ENCODE results near the gene POPDC2. TPM values are rescaled to one million over a fixed set of nuclear protein-coding genes. Genes with fewer than 3 reads are reported as not detected.

POPDC2 gene
- total RNA-seq, 1 donor from 2014 or later, result 1.2 TPM

- Mint-ChIP-seq H3K27me3 (ENCODE audit: insufficient read depth) (no peaks in the 10 kb centered on the region), H3K36me3 (ENCODE audit: low read depth) (peaks cover 5% of the 10 kb centered on the region), H3K4me1 (ENCODE audit: low read depth) (peaks cover 11% of the 10 kb centered on the region), H3K4me3 (no peak overlapping the region), H3K27ac (no peak overlapping the region), H3K9me3 (no peaks in the 10 kb centered on the region)
- no peak for DNase-seq (ENCODE audit: low spot score)
- intact Hi-C loops (cut with micrococcal nuclease), result no loop called here
Measured at GRCh38 chr3:119663885-119664284, 3.5 kb upstream of the POPDC2 start.

GRCh38 chr3:119662604-119663373 lies 2.4 kb upstream of the POPDC2 start:
- Mint-ChIP-seq H3K27ac (no peak overlapping the region), H3K4me1 (ENCODE audit: low read depth) (peaks cover 17% of the 10 kb centered on the region), H3K9me3 (no peaks in the 10 kb centered on the region), H3K27me3 (ENCODE audit: insufficient read depth) (no peaks in the 10 kb centered on the region), H3K4me3 (no peak overlapping the region), H3K36me3 (ENCODE audit: low read depth) (peaks cover 5% of the 10 kb centered on the region)
- intact Hi-C loops (cut with micrococcal nuclease), result no loop called here
- DNase-seq (ENCODE audit: low spot score), result no peak

GRCh38 chr3:119659606-119660291 lies 640 bp downstream of the POPDC2 start:
- DNase-seq (ENCODE audit: low spot score), result no peak
- H3K27me3 Mint-ChIP-seq (ENCODE audit: insufficient read depth), result no peaks in the 10 kb centered on the region
- no peak overlapping the region for H3K4me3 Mint-ChIP-seq
- H3K36me3 Mint-ChIP-seq (ENCODE audit: low read depth), result peaks cover 1% of the 10 kb centered on the region
- H3K27ac Mint-ChIP-seq, result no peak overlapping the region
- no peaks in the 10 kb centered on the region for H3K9me3 Mint-ChIP-seq
- H3K4me1 Mint-ChIP-seq (ENCODE audit: low read depth), result peaks cover 22% of the 10 kb centered on the region
- intact Hi-C loops (cut with micrococcal nuclease), result no loop called here

- DNase-seq (ENCODE audit: low spot score), result no peak
- intact Hi-C loops (cut with micrococcal nuclease), result no loop called here
- Mint-ChIP-seq H3K27me3 (ENCODE audit: insufficient read depth) (no peaks in the 10 kb centered on the region), H3K27ac (no peak overlapping the region), H3K9me3 (no peaks in the 10 kb centered on the region), H3K36me3 (ENCODE audit: low read depth) (peaks cover 1% of the 10 kb centered on the region), H3K4me1 (ENCODE audit: low read depth) (peaks cover 22% of the 10 kb centered on the region), H3K4me3 (no peak overlapping the region)
Measured at GRCh38 chr3:119658994-119659393, 1.4 kb downstream of the POPDC2 start.

GRCh38 chr3:119657887-119658702 lies 2.3 kb downstream of the POPDC2 start:
- Mint-ChIP-seq H3K9me3 (no peaks in the 10 kb centered on the region), H3K27me3 (ENCODE audit: insufficient read depth) (no peaks in the 10 kb centered on the region), H3K4me3 (no peak overlapping the region), H3K4me1 (ENCODE audit: low read depth) (peaks cover 22% of the 10 kb centered on the region), H3K27ac (no peak overlapping the region), H3K36me3 (ENCODE audit: low read depth) (peaks cover 1% of the 10 kb centered on the region)
- no peak for DNase-seq (ENCODE audit: low spot score)
- intact Hi-C loops (cut with micrococcal nuclease), result no loop called here

- H3K36me3 Mint-ChIP-seq (ENCODE audit: low read depth), result peaks cover 1% of the 10 kb centered on the region
- peaks cover 11% of the 10 kb centered on the region for H3K4me1 Mint-ChIP-seq (ENCODE audit: low read depth)
- no peak overlapping the region for H3K4me3 Mint-ChIP-seq
- intact Hi-C loops (cut with micrococcal nuclease), result no loop called here
- no peaks in the 10 kb centered on the region for H3K27me3 Mint-ChIP-seq (ENCODE audit: insufficient read depth)
- no peak for DNase-seq (ENCODE audit: low spot score)
- H3K27ac Mint-ChIP-seq, result no peak overlapping the region
- no peaks in the 10 kb centered on the region for H3K9me3 Mint-ChIP-seq
Measured at GRCh38 chr3:119653876-119654275, 6.5 kb downstream of the POPDC2 start.

- Mint-ChIP-seq H3K9me3 (no peaks in the 10 kb centered on the region), H3K4me1 (ENCODE audit: low read depth) (peaks cover 1% of the 10 kb centered on the region), H3K36me3 (ENCODE audit: low read depth) (peaks cover 1% of the 10 kb centered on the region)
Measured at GRCh38 chr3:119652306-119653033, 7.9 kb downstream of the POPDC2 start.

GRCh38 chr3:119649761-119650160 lies 10.6 kb downstream of the POPDC2 start:
- Mint-ChIP-seq H3K27me3 (ENCODE audit: insufficient read depth) (no peaks in the 10 kb centered on the region), H3K27ac (no peak overlapping the region), H3K4me3 (no peak overlapping the region), H3K36me3 (ENCODE audit: low read depth) (no peaks in the 10 kb centered on the region), H3K4me1 (ENCODE audit: low read depth) (no peaks in the 10 kb centered on the region), H3K9me3 (no peaks in the 10 kb centered on the region)
- DNase-seq (ENCODE audit: low spot score), result no peak
- intact Hi-C loops (cut with micrococcal nuclease), result no loop called here

More at GRCh38 chr3:119652306-119653033, 7.9 kb downstream of the POPDC2 start:
- intact Hi-C loops (cut with micrococcal nuclease), result no loop called here
- Mint-ChIP-seq H3K27ac (no peak overlapping the region), H3K27me3 (ENCODE audit: insufficient read depth) (no peaks in the 10 kb centered on the region), H3K4me3 (no peak overlapping the region)
- no peak for DNase-seq (ENCODE audit: low spot score)

GRCh38 chr3:119647843-119648575 lies 12.4 kb downstream of the POPDC2 start:
- H3K27me3 Mint-ChIP-seq (ENCODE audit: insufficient read depth), result no peaks in the 10 kb centered on the region
- DNase-seq (ENCODE audit: low spot score), result no peak
- intact Hi-C loops (cut with micrococcal nuclease), result no loop called here
- peaks cover 10% of the 10 kb centered on the region for H3K4me1 Mint-ChIP-seq (ENCODE audit: low read depth)
- no peak overlapping the region for H3K4me3 Mint-ChIP-seq
- H3K9me3 Mint-ChIP-seq, result no peaks in the 10 kb centered on the region
- H3K36me3 Mint-ChIP-seq (ENCODE audit: low read depth), result peaks cover 2% of the 10 kb centered on the region
- no peak overlapping the region for H3K27ac Mint-ChIP-seq

- Mint-ChIP-seq H3K9me3 (no peaks in the 10 kb centered on the region), H3K27ac (no peak overlapping the region), H3K4me3 (no peak overlapping the region), H3K4me1 (ENCODE audit: low read depth) (peaks cover 16% of the 10 kb centered on the region), H3K27me3 (ENCODE audit: insufficient read depth) (no peaks in the 10 kb centered on the region), H3K36me3 (ENCODE audit: low read depth) (peaks cover 2% of the 10 kb centered on the region)
- no peak for DNase-seq (ENCODE audit: low spot score)
- intact Hi-C loops (cut with micrococcal nuclease), result no loop called here
Measured at GRCh38 chr3:119647171-119647570, 13.2 kb downstream of the POPDC2 start.

- intact Hi-C loops (cut with micrococcal nuclease), result no loop called here
- no peak overlapping the region for H3K27ac Mint-ChIP-seq
Measured at GRCh38 chr3:119645813-119646212, 14.6 kb downstream of the POPDC2 start.

GRCh38 chr3:119644481-119644880 lies 15.9 kb downstream of the POPDC2 start:
- Mint-ChIP-seq H3K27me3 (ENCODE audit: insufficient read depth) (no peaks in the 10 kb centered on the region), H3K27ac (no peak overlapping the region)

More at GRCh38 chr3:119645813-119646212, 14.6 kb downstream of the POPDC2 start:
- Mint-ChIP-seq H3K4me3 (no peak overlapping the region), H3K9me3 (no peaks in the 10 kb centered on the region), H3K36me3 (ENCODE audit: low read depth) (peaks cover 2% of the 10 kb centered on the region), H3K4me1 (ENCODE audit: low read depth) (peaks cover 16% of the 10 kb centered on the region), H3K27me3 (ENCODE audit: insufficient read depth) (no peaks in the 10 kb centered on the region)
- DNase-seq (ENCODE audit: low spot score), result no peak

More at GRCh38 chr3:119644481-119644880, 15.9 kb downstream of the POPDC2 start:
- Mint-ChIP-seq H3K4me3 (no peak overlapping the region), H3K36me3 (ENCODE audit: low read depth) (peaks cover 4% of the 10 kb centered on the region), H3K9me3 (peaks cover 5% of the 10 kb centered on the region), H3K4me1 (ENCODE audit: low read depth) (peaks cover 26% of the 10 kb centered on the region)
- intact Hi-C loops (cut with micrococcal nuclease), result no loop called here
- DNase-seq (ENCODE audit: low spot score), result no peak

Measured in activated T-helper 1 cell treated with anti-CD3 and anti-CD28 coated beads, Interleukin-12 subunit alpha, Interleukin-12 subunit beta, Interleukin-2, Interleukin-4 antibody, amounts not matched to agents 30 ng/mL and 10 ng/mL and 1 ng/mL, durations not matched to agents 14 hours and 24 hours and 36 hours (primary cell).